ENCODE results near the gene OR2A25. TPM values are rescaled to one million over a fixed set of nuclear protein-coding genes. Genes with fewer than 3 reads are reported as not detected.

The OR2A25 gene
- total and polyA plus RNA-seq, 2 experiments from 2014 or later: not detected

DNA sequence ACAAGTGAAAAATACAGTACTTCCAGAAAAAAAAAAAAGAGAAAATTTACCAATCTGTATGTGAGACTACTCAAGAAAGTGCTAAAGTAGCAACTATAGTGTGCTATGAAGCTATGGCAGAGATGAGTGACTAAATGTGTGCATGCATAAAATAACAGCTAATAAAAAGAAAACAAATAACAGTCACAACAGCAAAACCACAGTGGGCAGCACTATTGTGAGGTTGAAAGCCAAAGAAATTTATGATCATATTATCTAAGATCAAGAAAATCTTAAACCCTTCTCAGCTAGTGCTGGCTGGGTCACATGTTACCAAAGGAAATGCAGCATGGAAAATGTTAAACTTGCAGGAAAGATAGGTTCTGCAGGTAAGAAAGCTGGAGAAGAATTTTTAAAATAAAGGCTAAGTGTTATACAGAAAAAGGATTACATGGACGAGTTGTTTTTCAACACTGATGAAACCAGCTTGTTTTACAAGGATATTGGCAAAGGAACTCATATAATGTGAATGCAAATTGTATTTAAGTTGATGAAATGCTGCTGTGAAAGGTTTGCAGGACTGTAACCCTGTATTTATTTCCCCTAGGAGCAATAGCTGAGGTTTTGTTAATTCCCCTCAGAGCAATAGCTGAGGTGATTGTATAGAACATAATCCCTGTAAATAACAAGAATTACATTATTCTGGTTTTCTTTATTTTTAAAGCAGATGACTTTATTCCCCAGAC lies 36.5 kb upstream of the OR2A25 start:
- no peaks in the 10 kb centered on the region for H3K27me3 ChIP-seq
- no peak overlapping the region for H3K4me3 ChIP-seq
- DNase-seq (ENCODE audit: low read depth in 1 of 2, low spot score in 1 of 2): no peak
- no peaks in the 10 kb centered on the region for H3K36me3 ChIP-seq
- H3K9me3 ChIP-seq (ENCODE audit: low read depth): no peaks in the 10 kb centered on the region
- no peak overlapping the region for H3K27ac ChIP-seq
- TF ChIP-seq, protein P1, sequence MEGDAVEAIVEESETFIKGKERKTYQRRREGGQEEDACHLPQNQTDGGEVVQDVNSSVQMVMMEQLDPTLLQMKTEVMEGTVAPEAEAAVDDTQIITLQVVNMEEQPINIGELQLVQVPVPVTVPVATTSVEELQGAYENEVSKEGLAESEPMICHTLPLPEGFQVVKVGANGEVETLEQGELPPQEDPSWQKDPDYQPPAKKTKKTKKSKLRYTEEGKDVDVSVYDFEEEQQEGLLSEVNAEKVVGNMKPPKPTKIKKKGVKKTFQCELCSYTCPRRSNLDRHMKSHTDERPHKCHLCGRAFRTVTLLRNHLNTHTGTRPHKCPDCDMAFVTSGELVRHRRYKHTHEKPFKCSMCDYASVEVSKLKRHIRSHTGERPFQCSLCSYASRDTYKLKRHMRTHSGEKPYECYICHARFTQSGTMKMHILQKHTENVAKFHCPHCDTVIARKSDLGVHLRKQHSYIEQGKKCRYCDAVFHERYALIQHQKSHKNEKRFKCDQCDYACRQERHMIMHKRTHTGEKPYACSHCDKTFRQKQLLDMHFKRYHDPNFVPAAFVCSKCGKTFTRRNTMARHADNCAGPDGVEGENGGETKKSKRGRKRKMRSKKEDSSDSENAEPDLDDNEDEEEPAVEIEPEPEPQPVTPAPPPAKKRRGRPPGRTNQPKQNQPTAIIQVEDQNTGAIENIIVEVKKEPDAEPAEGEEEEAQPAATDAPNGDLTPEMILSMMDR (IDR thresholded peaks at IDR 0.05; ENCODE audit: low read depth, low read length): no peak
- no peaks in the 10 kb centered on the region for H3K4me1 ChIP-seq (ENCODE audit: low read depth)

DNA sequence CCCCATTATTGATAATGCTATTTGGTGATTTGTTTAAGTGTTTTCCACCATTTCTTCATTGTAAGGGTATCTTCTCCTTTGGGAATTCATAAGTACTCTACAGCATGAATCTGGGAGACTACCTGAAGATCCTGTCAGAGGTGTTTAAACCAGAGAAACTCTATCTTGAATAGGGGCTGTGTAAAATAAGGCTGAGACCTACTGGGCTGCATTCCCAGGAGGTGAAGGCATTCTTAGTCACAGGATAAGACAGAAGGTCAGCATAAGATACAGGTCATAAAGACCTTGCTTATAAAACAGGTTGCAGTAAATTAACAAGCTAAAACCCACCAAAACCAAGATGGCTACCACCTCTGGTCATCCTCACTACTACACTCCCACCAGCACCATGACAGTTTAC lies 34.2 kb upstream of the OR2A25 start:
- Histone ChIP-seq H3K27ac (no peak overlapping the region), H3K4me1 (ENCODE audit: low read depth) (no peaks in the 10 kb centered on the region), H3K4me3 (no peak overlapping the region), H3K9me3 (ENCODE audit: low read depth) (no peaks in the 10 kb centered on the region), H3K27me3 (no peaks in the 10 kb centered on the region), H3K36me3 (no peaks in the 10 kb centered on the region)
- TF ChIP-seq, protein P1 (IDR thresholded peaks at IDR 0.05; ENCODE audit: low read depth, low read length): no peak
- no peak for DNase-seq (ENCODE audit: low read depth in 1 of 2, low spot score in 1 of 2)

DNA sequence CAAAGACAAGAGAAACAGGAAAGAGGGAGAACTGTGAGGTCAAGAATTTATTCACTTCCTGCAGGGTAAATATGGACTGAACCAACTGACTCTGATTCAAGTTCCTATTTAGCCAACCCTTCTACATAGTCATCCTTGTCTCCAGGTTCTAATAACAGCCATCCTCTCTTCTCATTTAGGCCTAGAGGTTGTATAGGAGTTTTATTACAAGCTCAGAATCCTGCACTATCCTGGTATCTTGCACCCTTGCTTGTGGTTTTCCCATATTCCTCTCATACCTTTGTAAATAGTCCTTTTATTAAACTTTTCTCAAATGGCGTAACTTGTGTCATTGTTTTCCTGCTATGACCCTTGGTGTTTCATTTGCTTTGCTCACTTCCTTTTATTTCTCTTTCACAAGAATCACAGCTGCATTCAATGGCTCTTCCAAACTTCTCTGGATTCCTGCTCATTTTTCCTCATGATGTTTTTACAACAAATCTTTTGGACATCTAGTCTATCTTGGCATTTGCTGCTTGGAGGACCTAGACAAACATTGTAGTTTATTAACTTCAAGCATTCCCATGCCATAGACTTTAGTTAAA lies 33.2 kb upstream of the OR2A25 start:
- H3K36me3 ChIP-seq: no peaks in the 10 kb centered on the region
- H3K4me3 ChIP-seq: no peak overlapping the region
- H3K27ac ChIP-seq: no peak overlapping the region
- TF ChIP-seq, protein P1 (IDR thresholded peaks at IDR 0.05; ENCODE audit: low read depth, low read length): no peak
- no peaks in the 10 kb centered on the region for H3K9me3 ChIP-seq (ENCODE audit: low read depth)
- H3K4me1 ChIP-seq (ENCODE audit: low read depth): no peaks in the 10 kb centered on the region
- DNase-seq (ENCODE audit: low read depth in 1 of 2, low spot score in 1 of 2): no peak
- H3K27me3 ChIP-seq: no peaks in the 10 kb centered on the region

GRCh38 chr7:144037414-144038035 lies 32.1 kb upstream of the OR2A25 start:
- Histone ChIP-seq H3K27me3 (no peaks in the 10 kb centered on the region), H3K27ac (no peak overlapping the region), H3K9me3 (ENCODE audit: low read depth) (no peaks in the 10 kb centered on the region), H3K36me3 (no peaks in the 10 kb centered on the region), H3K4me1 (ENCODE audit: low read depth) (no peaks in the 10 kb centered on the region), H3K4me3 (no peak overlapping the region)
- DNase-seq (ENCODE audit: low read depth in 1 of 2, low spot score in 1 of 2): no peak
- TF ChIP-seq, protein P1 (IDR thresholded peaks at IDR 0.05; ENCODE audit: low read depth, low read length): no peak

GRCh38 chr7:144038887-144039286 lies 30.7 kb upstream of the OR2A25 start:
- no peaks in the 10 kb centered on the region for H3K9me3 ChIP-seq (ENCODE audit: low read depth)
- no peak overlapping the region for H3K4me3 ChIP-seq
- H3K27me3 ChIP-seq: no peaks in the 10 kb centered on the region
- H3K4me1 ChIP-seq (ENCODE audit: low read depth): no peaks in the 10 kb centered on the region
- no peak for DNase-seq (ENCODE audit: low read depth in 1 of 2, low spot score in 1 of 2)
- H3K36me3 ChIP-seq: no peaks in the 10 kb centered on the region
- TF ChIP-seq, protein P1 (IDR thresholded peaks at IDR 0.05; ENCODE audit: low read depth, low read length): no peak
- no peak overlapping the region for H3K27ac ChIP-seq

All from cardiac muscle cell (in vitro differentiated cells and primary cell).